ENCODE results near the gene TRAPPC14. TPM values are rescaled to one million over a fixed set of nuclear protein-coding genes. Genes with fewer than 3 reads are reported as not detected.

The TRAPPC14 gene
- total and polyA plus RNA-seq, 2 of the 8 experiments (the other 6 are each of a cell fraction or from before 2014, with no cell fraction given): 11.9 to 22.1 TPM

DNA sequence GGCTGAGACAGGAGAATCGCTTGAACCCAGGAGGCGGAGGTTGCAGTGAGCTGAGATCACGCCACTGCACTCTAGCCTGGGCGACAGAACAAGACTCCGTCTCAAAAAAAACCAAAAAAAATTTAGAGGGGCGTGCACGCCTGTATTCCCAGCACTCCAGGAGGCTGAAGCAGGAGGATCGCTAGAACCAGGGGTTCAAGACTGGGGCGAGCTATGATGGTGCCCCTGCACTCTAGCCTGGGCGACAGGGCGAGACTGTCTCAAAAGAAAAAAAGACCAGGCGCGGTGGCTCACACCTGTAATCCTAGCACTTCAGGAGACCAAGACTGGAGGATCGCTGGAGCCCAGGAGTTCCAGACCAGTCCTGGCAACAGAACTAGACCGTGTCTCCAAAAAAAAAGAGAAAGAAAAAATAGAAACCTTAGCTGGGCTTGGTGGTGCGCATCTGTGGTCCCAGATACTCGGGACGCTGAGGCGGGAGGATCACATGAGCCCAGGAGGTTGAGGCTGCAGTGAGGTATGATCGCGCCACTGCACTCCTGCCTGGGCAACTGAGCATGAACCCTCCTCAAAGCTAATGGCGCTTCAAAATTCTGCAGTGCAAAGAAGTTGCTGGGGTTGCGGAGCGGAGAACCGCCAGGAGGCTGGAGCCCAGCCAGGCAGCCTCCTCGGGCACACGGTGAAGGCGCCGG lies 32.1 kb downstream of the TRAPPC14 start:
- Histone ChIP-seq H3K56ac (replicated peaks; ENCODE audit: insufficient read length, low read depth, low read length) (peak overlapping the region; percentile 97), H4K8ac (ENCODE audit: extremely low read depth, insufficient read depth, low read length) (peak overlapping the region; percentile 66), H4K5ac (ENCODE audit: insufficient read length, low read depth, low read length) (peak overlapping the region; percentile 96), H2AFZ (ENCODE audit: low read length) (peak overlapping the region; percentile 72; the same call in 1 of the 2 replicates), H3K9me3 (ENCODE audit: insufficient read depth in 2 of 2, low read depth in 1 of 2, low read length in 1 of 2) (no peaks in the 10 kb centered on the region), H3K4me3 (ENCODE audit: extremely low read depth in 1 of 4, insufficient read depth in 2 of 4, low read depth in 3 of 4, low read length in 4 of 4) (peak overlapping the region; percentile 84 to 90 (median 88)), H3K9ac (replicated peaks in 1 of 4; ENCODE audit: extremely low read depth in 1 of 4, low read depth in 3 of 4, low read length in 3 of 4) (peak overlapping the region; percentile 51 to 93 (median 91)), H3K79me2 (ENCODE audit: control insufficient read depth in 1 of 2, insufficient read depth in 2 of 2, low read length in 2 of 2) (no peaks in the 10 kb centered on the region; a peak in 1 of 4 replicates), H2BK20ac (ENCODE audit: low read length) (no peak overlapping the region), H3K27me3 (replicated peaks in 1 of 4; ENCODE audit: control insufficient read depth in 3 of 4, extremely low read depth in 1 of 4, insufficient read depth in 3 of 4, low read length in 3 of 4) (peaks cover 0 to 11% (median 0%) of the 10 kb centered on the region in 4 experiments; a peak in 2 of 7 replicates), H2BK120ac (replicated peaks; ENCODE audit: low read depth, low read length) (peak overlapping the region; percentile 78), H3K4me1 (replicated peaks in 1 of 4; ENCODE audit: control insufficient read depth in 3 of 4, insufficient read depth in 4 of 4, low read length in 3 of 4) (peaks cover 0 to 8% (median 0%) of the 10 kb centered on the region in 4 experiments; a peak in 1 of 7 replicates), H3K27ac (ENCODE audit: low read depth, low read length) (peak overlapping the region; percentile 90), H3K14ac (ENCODE audit: insufficient read length) (no peak overlapping the region), H2AK5ac (ENCODE audit: low read depth, low read length) (no peak overlapping the region), H3K4me2 (ENCODE audit: insufficient read depth in 1 of 2, low read depth in 2 of 2, low read length in 2 of 2) (peak overlapping the region; percentile 74 to 90), H2BK15ac (ENCODE audit: low read length) (no peak overlapping the region), H2BK5ac (ENCODE audit: low read depth, low read length) (peak overlapping the region; percentile 98), H2BK12ac (ENCODE audit: low read depth, low read length) (peak overlapping the region; percentile 95; the same call in 1 of the 2 replicates), H3K23me2 (ENCODE audit: low read depth, low read length) (peaks cover 8% of the 10 kb centered on the region; the same call in 1 of the 2 replicates), H3K4ac (replicated peaks; ENCODE audit: insufficient read length, low read depth, low read length) (peak overlapping the region; percentile 19), H3K36me3 (ENCODE audit: control insufficient read depth in 2 of 4, insufficient read depth in 4 of 4, low read length in 3 of 4) (no peaks in the 10 kb centered on the region), H4K91ac (replicated peaks; ENCODE audit: insufficient read length, low read length) (peak overlapping the region; percentile 84), H3K79me1 (ENCODE audit: low read depth, low read length) (no peaks in the 10 kb centered on the region), H4K20me1 (replicated peaks in 1 of 2; ENCODE audit: control insufficient read depth in 1 of 2, insufficient read depth in 2 of 2, low read length in 2 of 2) (no peaks in the 10 kb centered on the region), H3K18ac (ENCODE audit: extremely low read depth, low read length) (peak overlapping the region; percentile 99), H3K23ac (ENCODE audit: insufficient read length) (no peak overlapping the region)
- no peak for TF ChIP-seq CTBP2 (IDR thresholded peaks at IDR 0.05; ENCODE audit: borderline replicate concordance, insufficient read depth, insufficient read length, low read length)
- TF ChIP-seq TEAD4 (IDR thresholded peaks at IDR 0.05; ENCODE audit: low read depth, low read length): no peak
- TF ChIP-seq, protein P1, sequence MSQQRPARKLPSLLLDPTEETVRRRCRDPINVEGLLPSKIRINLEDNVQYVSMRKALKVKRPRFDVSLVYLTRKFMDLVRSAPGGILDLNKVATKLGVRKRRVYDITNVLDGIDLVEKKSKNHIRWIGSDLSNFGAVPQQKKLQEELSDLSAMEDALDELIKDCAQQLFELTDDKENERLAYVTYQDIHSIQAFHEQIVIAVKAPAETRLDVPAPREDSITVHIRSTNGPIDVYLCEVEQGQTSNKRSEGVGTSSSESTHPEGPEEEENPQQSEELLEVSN (IDR thresholded peaks at IDR 0.05): peak; percentile 37; the same call in 1 of the 2 replicates
- TF ChIP-seq GTF2F1 (IDR thresholded peaks at IDR 0.05; ENCODE audit: borderline replicate concordance, low read depth, low read length): 0 out of 2 replicates have a peak, but pooled peaks have one; percentile 30
- TF ChIP-seq POLR2A (IDR thresholded peaks at IDR 0.05; ENCODE audit: control extremely low read depth in 1 of 2, low read depth in 2 of 2, low read length in 2 of 2): peak in 1 of 2 experiments; percentile 75; a peak in 1 of 3 replicates
- no peak for TF ChIP-seq MAFK (IDR thresholded peaks at IDR 0.05; ENCODE audit: low read depth, low read length)
- WGBS, 2 experiments (ENCODE audit: extremely low coverage in 1 of 2, insufficient coverage in 1 of 2, insufficient read length in 1 of 2, insufficient replicate concordance in 2 of 2, low coverage in 1 of 2, low lambda C conversion rate in 2 of 2, missing lambda C conversion rate in 1 of 2): 21% methylated on average over 23 of the region's 29 CpGs; no CpG with 5 or more reads in 1 of the 2 experiments
- FAIRE-seq (no peak), DNase-seq (ENCODE audit: low read depth in 1 of 2, low spot score in 2 of 2) (no peak)
- ChIA-PET CTCF (ENCODE audit: partially characterized antibody) (interaction anchor here (0.7 to 5.3 kb wide), 6 partner anchors 14 to 443 kb away, joined by 3 to 24 read pairs (median 4); partner anchors contain the start of genes AP4M1 and MCM7), POLR2A (ENCODE audit: partially characterized antibody) (interaction anchor here (0.6 to 19.1 kb wide), 21 partner anchors 9 to 303 kb away, joined by 3 to 414 read pairs (median 4); partner anchors contain the start of genes AP4M1, COPS6, GAL3ST4 and LAMTOR4)

All from H1 (cell line).